Suprapubic skin (tissue), 3 donors: ENCODE measurements around the gene SORCS2.

Source experiments
- POLR2AphosphoS5 ChIP-seq, 3 donors: sonication (generic); formaldehyde crosslinking; IDR thresholded peaks; one replicate each; pipeline ENCODE4 v1.6.1; 2017; ENCODE audit warnings: antibody characterized with exemption in 3 of 3
- TF ChIP-seq, protein P1 (sequence below), 2 donors: fragments of 200-600 bp in 1 of 2; fragments of 450-650 bp in 1 of 2; sonication (generic) in 1 of 2; IDR thresholded peaks; one replicate each; pipeline ENCODE4 v1.5.1; 2016 to 2019; ENCODE audit warnings: antibody characterized with exemption in 2 of 2, mild to moderate bottlenecking in 1 of 2, moderate library complexity in 1 of 2

DNA sequence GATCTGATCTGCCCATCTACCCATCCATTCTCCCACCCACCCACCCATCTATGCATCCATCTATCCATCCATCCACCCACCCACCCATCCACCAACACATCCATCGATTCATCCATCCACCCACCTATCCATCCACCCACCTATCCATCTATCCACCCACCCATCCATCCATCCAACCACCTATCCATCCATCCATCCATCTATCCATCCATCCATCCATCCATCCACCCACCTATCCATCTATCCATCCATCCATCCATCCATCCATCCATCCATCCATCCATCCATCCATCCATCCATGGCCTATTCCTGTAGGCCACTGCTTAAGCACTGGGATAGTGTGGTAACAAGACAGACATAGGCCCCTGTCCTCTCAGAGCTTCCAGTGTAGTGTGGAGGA, 69.8 kb downstream of the SORCS2 start:
- TF ChIP-seq, protein P1, sequence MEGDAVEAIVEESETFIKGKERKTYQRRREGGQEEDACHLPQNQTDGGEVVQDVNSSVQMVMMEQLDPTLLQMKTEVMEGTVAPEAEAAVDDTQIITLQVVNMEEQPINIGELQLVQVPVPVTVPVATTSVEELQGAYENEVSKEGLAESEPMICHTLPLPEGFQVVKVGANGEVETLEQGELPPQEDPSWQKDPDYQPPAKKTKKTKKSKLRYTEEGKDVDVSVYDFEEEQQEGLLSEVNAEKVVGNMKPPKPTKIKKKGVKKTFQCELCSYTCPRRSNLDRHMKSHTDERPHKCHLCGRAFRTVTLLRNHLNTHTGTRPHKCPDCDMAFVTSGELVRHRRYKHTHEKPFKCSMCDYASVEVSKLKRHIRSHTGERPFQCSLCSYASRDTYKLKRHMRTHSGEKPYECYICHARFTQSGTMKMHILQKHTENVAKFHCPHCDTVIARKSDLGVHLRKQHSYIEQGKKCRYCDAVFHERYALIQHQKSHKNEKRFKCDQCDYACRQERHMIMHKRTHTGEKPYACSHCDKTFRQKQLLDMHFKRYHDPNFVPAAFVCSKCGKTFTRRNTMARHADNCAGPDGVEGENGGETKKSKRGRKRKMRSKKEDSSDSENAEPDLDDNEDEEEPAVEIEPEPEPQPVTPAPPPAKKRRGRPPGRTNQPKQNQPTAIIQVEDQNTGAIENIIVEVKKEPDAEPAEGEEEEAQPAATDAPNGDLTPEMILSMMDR (IDR thresholded peaks at IDR 0.05) = no peak
- TF ChIP-seq POLR2AphosphoS5 (IDR thresholded peaks at IDR 0.05) = no peak
